ENCODE data around the gene TRAF6. TPM values are rescaled to one million over a fixed set of nuclear protein-coding genes. Genes with fewer than 3 reads are reported as not detected.

The TRAF6 gene
- total RNA-seq, 1 experiment from 2014 or later, result 4.0 TPM

DNA sequence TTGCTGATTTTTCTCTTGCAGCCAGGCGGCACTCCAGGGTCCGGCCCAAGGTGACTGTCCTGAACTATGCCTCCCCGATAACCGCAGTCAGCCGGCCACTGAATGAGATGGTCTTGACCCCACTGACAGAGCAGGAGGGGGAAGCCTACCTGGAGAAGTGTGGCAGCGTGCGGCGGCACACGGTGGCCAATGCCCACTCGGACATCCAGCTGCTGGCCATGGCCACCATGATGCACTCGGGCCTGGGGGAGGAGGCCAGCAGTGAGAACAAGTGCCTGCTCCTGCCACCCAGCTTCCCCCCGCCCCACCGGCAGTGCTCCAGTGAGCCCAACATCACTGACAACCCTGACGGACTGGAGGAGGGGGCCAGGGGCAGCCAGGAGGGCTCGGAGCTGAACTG lies 47.8 kb downstream of the TRAF6 start:
- Histone ChIP-seq H3K79me2 (ENCODE audit: low read length) (no peaks in the 10 kb centered on the region), H3K9me3 (ENCODE audit: low read length) (no peaks in the 10 kb centered on the region), H3K27ac (ENCODE audit: low read length) (no peak overlapping the region), H3K4me1 (ENCODE audit: insufficient read depth, low read length) (no peaks in the 10 kb centered on the region), H4K20me1 (ENCODE audit: low read length) (no peaks in the 10 kb centered on the region), H3K4me3 (ENCODE audit: low read length) (no peak overlapping the region), H3K36me3 (ENCODE audit: low read depth, low read length) (no peaks in the 10 kb centered on the region), H2AFZ (ENCODE audit: low read length) (no peak overlapping the region), H3K27me3 (ENCODE audit: low read length) (no peaks in the 10 kb centered on the region), H3F3A (ENCODE audit: low read length, unreplicated experiment) (no peaks in the 10 kb centered on the region), H3K9me2 (replicated peaks; ENCODE audit: low read length) (no peaks in the 10 kb centered on the region), H3K4me2 (ENCODE audit: low read length) (no peak overlapping the region), H3K9ac (ENCODE audit: low read length) (no peak overlapping the region)
- POLR2A ChIA-PET (ENCODE audit: unreplicated experiment), result no interaction called here
- CTCF ChIA-PET, result no interaction called here
- DNase-seq (no peak), ATAC-seq (no peak)
- no peak for TF ChIP-seq CTCF (conservative IDR thresholded peaks at IDR 0.05; ENCODE audit: low read depth, low read length)
- no peak for TF ChIP-seq EZH2 (IDR thresholded peaks at IDR 0.05; ENCODE audit: low read length, unreplicated experiment)
- no peak for TF ChIP-seq EZH2phosphoT487 (IDR thresholded peaks at IDR 0.05; ENCODE audit: borderline replicate concordance, low read length)
- intact Hi-C loops (cut with micrococcal nuclease), result no loop called here
- BruUV-seq (replicated peaks), result no TSS peak

- BruUV-seq (replicated peaks), result no TSS peak
- H3K9ac ChIP-seq (ENCODE audit: low read length), result no peak overlapping the region
- CTCF ChIA-PET, result no interaction called here
Measured at GRCh38 chr11:36460220-36460619, 49.9 kb downstream of the TRAF6 start.

GRCh38 chr11:36459046-36459445 lies 51.0 kb downstream of the TRAF6 start:
- no peaks in the 10 kb centered on the region for H3K36me3 ChIP-seq (ENCODE audit: low read depth, low read length)
- ChIA-PET POLR2A (ENCODE audit: unreplicated experiment) (no interaction called here), CTCF (no interaction called here)
- H3F3A ChIP-seq (ENCODE audit: low read length, unreplicated experiment), result no peaks in the 10 kb centered on the region
- no peaks in the 10 kb centered on the region for H3K27me3 ChIP-seq (ENCODE audit: low read length)
- no peaks in the 10 kb centered on the region for H3K79me2 ChIP-seq (ENCODE audit: low read length)
- H3K9me3 ChIP-seq (ENCODE audit: low read length), result no peaks in the 10 kb centered on the region
- DNase-seq, result no peak
- H3K9ac ChIP-seq (ENCODE audit: low read length), result no peak overlapping the region
- no TSS peak for BruUV-seq (replicated peaks)
- no peak overlapping the region for H2AFZ ChIP-seq (ENCODE audit: low read length)
- no peak overlapping the region for H3K27ac ChIP-seq (ENCODE audit: low read length)
- intact Hi-C loops (cut with micrococcal nuclease), result no loop called here
- no peak for ATAC-seq
- H3K4me2 ChIP-seq (ENCODE audit: low read length), result no peak overlapping the region
- TF ChIP-seq EZH2 (IDR thresholded peaks at IDR 0.05; ENCODE audit: low read length, unreplicated experiment), result no peak
- TF ChIP-seq EZH2phosphoT487 (IDR thresholded peaks at IDR 0.05; ENCODE audit: borderline replicate concordance, low read length), result no peak
- TF ChIP-seq CTCF (conservative IDR thresholded peaks at IDR 0.05; ENCODE audit: low read depth, low read length), result no peak
- no peak overlapping the region for H3K4me3 ChIP-seq (ENCODE audit: low read length)
- H3K4me1 ChIP-seq (ENCODE audit: insufficient read depth, low read length), result peaks cover 23% of the 10 kb centered on the region
- no peaks in the 10 kb centered on the region for H4K20me1 ChIP-seq (ENCODE audit: low read length)
- no peaks in the 10 kb centered on the region for H3K9me2 ChIP-seq (replicated peaks; ENCODE audit: low read length)

More at GRCh38 chr11:36460220-36460619, 49.9 kb downstream of the TRAF6 start:
- Histone ChIP-seq H3F3A (ENCODE audit: low read length, unreplicated experiment) (no peaks in the 10 kb centered on the region), H3K36me3 (ENCODE audit: low read depth, low read length) (no peaks in the 10 kb centered on the region), H3K27ac (ENCODE audit: low read length) (no peak overlapping the region), H3K4me3 (ENCODE audit: low read length) (no peak overlapping the region), H4K20me1 (ENCODE audit: low read length) (no peaks in the 10 kb centered on the region), H3K4me1 (ENCODE audit: insufficient read depth, low read length) (peaks cover 12% of the 10 kb centered on the region), H3K9me2 (replicated peaks; ENCODE audit: low read length) (no peaks in the 10 kb centered on the region), H3K79me2 (ENCODE audit: low read length) (no peaks in the 10 kb centered on the region), H3K27me3 (ENCODE audit: low read length) (no peaks in the 10 kb centered on the region), H3K9me3 (ENCODE audit: low read length) (no peaks in the 10 kb centered on the region), H2AFZ (ENCODE audit: low read length) (no peak overlapping the region), H3K4me2 (ENCODE audit: low read length) (no peak overlapping the region)
- POLR2A ChIA-PET (ENCODE audit: unreplicated experiment), result no interaction called here
- intact Hi-C loops (cut with micrococcal nuclease), result no loop called here
- no peak for DNase-seq
- no peak for ATAC-seq
- TF ChIP-seq CTCF (conservative IDR thresholded peaks at IDR 0.05; ENCODE audit: low read depth, low read length) (no peak), EZH2phosphoT487 (IDR thresholded peaks at IDR 0.05; ENCODE audit: borderline replicate concordance, low read length) (no peak), EZH2 (IDR thresholded peaks at IDR 0.05; ENCODE audit: low read length, unreplicated experiment) (no peak)

Data from PC-3 (cell line).